Mesendoderm (in vitro differentiated cells): ENCODE measurements around the gene TOR4A.

Source experiments
- DNase-seq: peaks from one replicate; pipeline ENCODE4 v3.0.0; 2013
- H2AK5ac ChIP-seq: 2 replicates; pipeline ENCODE4 v1.6.1; 2013; ENCODE audit warnings: low read length, inconsistent platforms
- H2BK120ac ChIP-seq: 2 replicates; pipeline ENCODE4 v1.6.1; 2013; ENCODE audit warnings: low read depth, mild to moderate bottlenecking, low read length, moderate library complexity, mixed read lengths
- H2BK15ac ChIP-seq: replicated peaks from 2 replicates; pipeline ENCODE4 v1.6.1; 2013; ENCODE audit warnings: low read depth, mild to moderate bottlenecking, moderate library complexity
- H2BK5ac ChIP-seq: 2 replicates; pipeline ENCODE4 v1.6.1; 2013; ENCODE audit warnings: low read length, inconsistent platforms
- H3K18ac ChIP-seq: 2 replicates; pipeline ENCODE4 v1.6.1; 2013; ENCODE audit warnings: mild to moderate bottlenecking, low read length, mixed read lengths
- H3K23ac ChIP-seq: one replicate; pipeline ENCODE4 v1.6.1; 2013; ENCODE audit warnings: low read length
- H3K27ac ChIP-seq: 2 replicates; pipeline ENCODE4 v1.5.1; 2013; ENCODE audit warnings: low read depth, mild to moderate bottlenecking, inconsistent platforms, low read length, moderate library complexity
- H3K27me3 ChIP-seq: 2 replicates; pipeline ENCODE4 v1.6.1; 2013; ENCODE audit warnings: low read length, control low read depth, mild to moderate bottlenecking, inconsistent platforms; ENCODE audit not compliant: insufficient read depth, poor library complexity
- H3K36me3 ChIP-seq: 2 replicates; pipeline ENCODE4 v1.6.1; 2013; ENCODE audit warnings: low read length, inconsistent platforms; ENCODE audit not compliant: control insufficient read depth, insufficient read depth
- H3K4ac ChIP-seq: one replicate; pipeline ENCODE4 v1.6.1; 2013; ENCODE audit warnings: low read depth, mild to moderate bottlenecking, low read length, moderate library complexity
- H3K4me1 ChIP-seq: 2 replicates; pipeline ENCODE4 v1.6.1; 2013; ENCODE audit warnings: low read depth, low read length, inconsistent platforms; ENCODE audit not compliant: control insufficient read depth
- H3K4me2 ChIP-seq: 2 replicates; pipeline ENCODE4 v1.6.1; 2013; ENCODE audit warnings: low read length
- H3K4me3 ChIP-seq: 2 replicates; pipeline ENCODE4 v1.5.1; 2013; ENCODE audit warnings: mild to moderate bottlenecking, low read length
- H3K56ac ChIP-seq: one replicate; pipeline ENCODE4 v1.6.1; 2013; ENCODE audit warnings: low read length
- H3K79me1 ChIP-seq: 2 replicates; pipeline ENCODE4 v1.6.1; 2013; ENCODE audit warnings: low read length, inconsistent platforms
- H3K79me2 ChIP-seq: 2 replicates; pipeline ENCODE4 v1.6.1; 2013; ENCODE audit warnings: mild to moderate bottlenecking, low read length; ENCODE audit not compliant: control insufficient read depth, insufficient read depth
- H3K9ac ChIP-seq: 2 replicates; pipeline ENCODE4 v1.6.1; 2013; ENCODE audit warnings: low read length, inconsistent platforms
- H4K5ac ChIP-seq: one replicate; pipeline ENCODE4 v1.6.1; 2013; ENCODE audit warnings: low read length
- H4K8ac ChIP-seq: one replicate; pipeline ENCODE4 v1.6.1; 2013; ENCODE audit warnings: low read depth, mild to moderate bottlenecking, control low read depth, low read length, moderate library complexity
- WGBS: extraction: QIAGEN DNeasy Blood & Tissue Kit; methylation state at CpG from one replicate; pipeline ENCODE4 v1.1.7; 2013; ENCODE audit warnings: low lambda C conversion rate, missing lambda C conversion rate; ENCODE audit not compliant: insufficient coverage; ENCODE audit errors: extremely low coverage; 5-methylcytosine and 5-hydroxymethylcytosine counted together

TOR4A gene

DNA sequence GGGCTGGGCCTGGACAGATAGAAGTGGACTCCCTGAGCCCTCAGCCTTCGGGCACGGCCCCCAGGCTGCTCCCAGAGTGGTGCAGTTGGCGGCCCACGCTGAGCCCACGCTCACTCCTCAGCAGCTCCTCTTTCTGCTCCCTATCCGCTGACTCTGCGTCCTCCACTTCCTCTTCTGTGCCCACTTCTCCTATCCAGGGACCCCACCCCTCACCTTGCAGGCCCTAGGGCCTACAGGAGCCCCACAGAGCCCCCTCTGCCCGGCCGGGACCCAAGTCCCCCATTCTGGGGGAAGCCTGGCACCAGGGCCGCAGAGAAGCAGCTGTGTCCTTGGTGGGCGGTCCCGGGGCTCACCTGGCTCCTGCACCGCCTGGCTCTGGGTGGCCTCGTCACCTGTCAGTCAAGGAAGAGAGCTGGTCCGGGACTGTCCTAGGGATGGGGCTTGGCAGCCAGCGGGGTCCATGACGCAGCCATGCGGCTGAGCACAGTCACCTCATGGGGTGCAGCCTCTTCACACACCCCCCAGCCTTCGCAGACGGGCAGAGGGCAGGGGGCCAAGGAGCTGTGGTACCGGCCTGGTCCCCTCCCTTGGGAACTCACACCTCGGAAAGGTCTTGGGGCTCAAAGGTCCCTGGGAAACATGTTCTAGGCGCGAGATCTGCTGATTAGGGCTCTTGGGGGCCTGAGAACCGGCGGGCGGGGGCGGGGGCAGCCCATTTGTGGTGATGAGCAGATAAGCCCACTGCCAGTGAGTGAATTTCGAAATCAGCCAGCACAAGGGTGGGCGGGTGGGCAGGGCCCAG is 29.9 kb downstream of the TOR4A start:
- Histone ChIP-seq H3K4me2 (no peak overlapping the region), H2BK15ac (no peak overlapping the region), H3K79me1 (no peaks in the 10 kb centered on the region), H3K4me3 (no peak overlapping the region), H2BK120ac (no peak overlapping the region), H4K5ac (no peak overlapping the region), H3K4me1 (peaks cover 8% of the 10 kb centered on the region), H3K4ac (no peak overlapping the region), H3K18ac (no peak overlapping the region), H3K27me3 (no peaks in the 10 kb centered on the region), H3K9ac (no peak overlapping the region), H4K8ac (no peak overlapping the region), H2BK5ac (no peak overlapping the region), H3K36me3 (no peaks in the 10 kb centered on the region), H3K27ac (no peak overlapping the region), H3K23ac (no peak overlapping the region), H2AK5ac (no peak overlapping the region), H3K79me2 (no peaks in the 10 kb centered on the region), H3K56ac (no peak overlapping the region)
- no CpG with 5 or more reads among the region's 30 CpGs for WGBS
- DNase-seq: no peak

DNA sequence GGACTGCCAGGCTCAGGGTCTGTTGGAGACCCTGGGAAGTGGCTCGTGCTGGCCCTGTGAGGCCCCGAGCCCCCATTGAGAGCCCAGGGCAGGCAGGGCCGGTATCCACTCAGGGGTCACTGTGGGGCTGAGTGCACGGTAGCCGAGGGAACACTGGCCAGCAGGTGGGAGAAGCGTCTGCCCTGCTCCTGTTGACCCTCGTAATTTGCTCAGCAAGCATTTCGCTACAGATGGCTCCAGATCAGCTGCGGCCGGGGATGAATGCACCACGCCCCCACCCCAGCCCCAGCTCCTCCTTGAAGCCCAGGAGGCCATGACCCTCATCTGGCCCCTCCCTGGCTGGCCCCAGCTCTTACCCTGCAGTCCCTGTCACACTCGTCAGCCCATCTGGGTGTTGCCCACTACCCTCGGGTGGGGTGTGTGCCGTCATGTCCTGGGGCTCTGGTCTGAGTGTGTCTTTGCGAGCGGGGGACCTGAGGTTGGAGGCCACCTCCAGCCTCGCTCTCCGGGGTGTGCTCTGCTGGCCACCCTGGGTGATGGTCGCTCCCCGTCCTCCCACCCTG is 30.6 kb downstream of the TOR4A start:
- Histone ChIP-seq H2BK120ac (no peak overlapping the region), H2BK5ac (no peak overlapping the region), H2BK15ac (no peak overlapping the region), H3K4me3 (no peak overlapping the region), H3K36me3 (no peaks in the 10 kb centered on the region), H4K8ac (no peak overlapping the region), H3K27ac (no peak overlapping the region), H3K4me2 (no peak overlapping the region), H3K27me3 (no peaks in the 10 kb centered on the region), H3K79me1 (no peaks in the 10 kb centered on the region), H3K9ac (no peak overlapping the region), H2AK5ac (no peak overlapping the region), H3K56ac (no peak overlapping the region), H4K5ac (no peak overlapping the region), H3K18ac (no peak overlapping the region), H3K23ac (no peak overlapping the region), H3K4me1 (peaks cover 8% of the 10 kb centered on the region), H3K79me2 (no peaks in the 10 kb centered on the region), H3K4ac (no peak overlapping the region)
- no CpG with 5 or more reads among the region's 20 CpGs for WGBS
- DNase-seq: no peak

DNA sequence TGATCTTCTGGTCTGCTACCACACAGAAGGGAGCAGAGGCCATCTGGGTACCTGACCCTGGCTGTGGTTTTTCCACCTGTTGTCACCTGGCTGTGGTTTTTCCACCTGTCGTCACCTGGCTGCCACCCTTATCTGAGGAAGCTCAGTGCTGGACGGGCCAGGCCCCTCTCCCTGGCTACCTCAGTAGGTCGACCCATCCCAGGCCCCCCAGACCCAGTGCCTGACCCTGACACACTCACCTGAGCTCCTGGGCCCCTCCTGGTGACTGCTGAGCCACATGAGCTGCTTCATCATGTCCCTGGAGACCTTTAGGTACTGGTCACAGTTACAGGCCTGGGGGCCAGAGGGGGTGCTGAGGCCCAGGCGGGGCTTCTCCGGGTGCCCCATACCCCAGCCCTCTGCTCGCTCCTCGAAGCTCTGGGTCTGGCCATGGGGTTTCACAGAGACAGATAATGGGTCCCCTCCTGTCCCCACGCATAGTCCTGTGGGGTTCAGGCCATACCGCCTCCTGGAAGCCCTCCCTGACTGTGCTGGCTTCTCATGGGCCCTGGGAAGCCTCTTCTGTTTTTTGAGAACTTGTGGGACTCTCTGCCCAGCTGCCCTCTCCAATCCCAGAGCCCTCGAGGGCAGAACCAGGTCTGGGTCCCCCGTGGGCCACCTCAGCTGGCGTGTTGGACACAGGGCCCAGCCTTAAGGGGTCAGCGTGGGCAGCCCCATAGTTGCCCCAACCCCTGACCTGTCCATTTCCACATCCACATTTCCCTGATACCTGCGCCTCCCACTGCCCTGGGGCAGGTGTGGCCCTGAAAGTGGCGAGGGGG is 32.1 kb downstream of the TOR4A start:
- H4K8ac ChIP-seq: no peak overlapping the region
- H2BK120ac ChIP-seq: no peak overlapping the region
- H3K23ac ChIP-seq: no peak overlapping the region
- no peak overlapping the region for H2BK15ac ChIP-seq
- no peaks in the 10 kb centered on the region for H3K27me3 ChIP-seq
- H3K4me1 ChIP-seq: peaks cover 8% of the 10 kb centered on the region
- no peak overlapping the region for H3K4me3 ChIP-seq
- no peaks in the 10 kb centered on the region for H3K79me2 ChIP-seq
- no peak overlapping the region for H3K4ac ChIP-seq
- no peaks in the 10 kb centered on the region for H3K36me3 ChIP-seq
- H3K4me2 ChIP-seq: no peak overlapping the region
- no CpG with 5 or more reads among the region's 15 CpGs for WGBS
- no peak overlapping the region for H2BK5ac ChIP-seq
- no peaks in the 10 kb centered on the region for H3K79me1 ChIP-seq
- no peak overlapping the region for H4K5ac ChIP-seq
- H2AK5ac ChIP-seq: no peak overlapping the region
- no peak for DNase-seq
- H3K27ac ChIP-seq: no peak overlapping the region
- H3K9ac ChIP-seq: no peak overlapping the region
- H3K18ac ChIP-seq: no peak overlapping the region
- H3K56ac ChIP-seq: no peak overlapping the region

DNA sequence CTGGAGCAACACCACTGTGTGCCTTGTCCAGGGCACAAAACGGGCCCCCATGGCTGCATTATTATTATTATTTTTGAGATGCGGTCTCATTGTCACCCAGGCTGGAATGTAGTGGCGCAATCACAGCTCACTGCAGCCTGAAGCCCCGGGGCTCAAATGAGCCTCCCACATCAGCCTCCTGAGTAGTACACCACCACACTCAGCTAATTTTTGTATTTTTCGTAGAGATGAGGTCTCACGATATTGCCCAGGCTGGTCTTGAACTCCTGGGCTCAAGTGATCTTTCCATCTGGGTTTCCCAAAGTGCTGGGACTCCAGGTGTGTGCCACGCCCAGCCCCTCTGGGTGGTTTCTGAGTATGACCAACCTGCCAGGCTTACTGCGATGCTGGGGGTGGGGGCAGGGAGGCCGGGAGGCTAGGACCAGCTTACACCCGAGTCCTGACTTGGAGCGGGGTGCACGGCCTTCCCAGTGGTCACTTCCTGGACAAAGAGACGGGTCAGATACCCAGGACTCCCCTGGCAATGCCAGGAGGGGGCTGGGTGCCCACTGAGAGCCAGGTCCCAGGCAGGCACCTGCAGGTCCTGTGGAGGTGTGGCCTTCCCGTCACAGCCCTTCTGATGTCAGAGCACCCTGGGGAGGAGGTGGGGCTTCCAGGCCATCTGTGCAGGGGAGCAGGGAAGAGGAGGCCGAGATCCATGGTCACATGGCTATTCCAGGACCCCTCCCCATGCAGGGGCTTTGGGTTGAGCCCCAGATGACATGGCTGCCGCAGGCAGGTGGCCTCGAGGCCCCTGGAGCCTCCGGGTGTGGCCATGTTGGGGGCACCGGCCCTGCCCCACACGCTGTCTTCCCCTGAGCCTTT is 32.9 kb downstream of the TOR4A start:
- no peaks in the 10 kb centered on the region for H3K36me3 ChIP-seq
- DNase-seq: no peak
- H3K18ac ChIP-seq: no peak overlapping the region
- no peak overlapping the region for H3K27ac ChIP-seq
- H3K9ac ChIP-seq: no peak overlapping the region
- H3K4me2 ChIP-seq: no peak overlapping the region
- H3K4me1 ChIP-seq: peaks cover 5% of the 10 kb centered on the region
- H2BK15ac ChIP-seq: no peak overlapping the region
- H2AK5ac ChIP-seq: no peak overlapping the region
- no peak overlapping the region for H4K5ac ChIP-seq
- H3K4ac ChIP-seq: no peak overlapping the region
- H2BK120ac ChIP-seq: no peak overlapping the region
- H3K79me1 ChIP-seq: no peaks in the 10 kb centered on the region
- H4K8ac ChIP-seq: no peak overlapping the region
- H3K23ac ChIP-seq: no peak overlapping the region
- no peaks in the 10 kb centered on the region for H3K79me2 ChIP-seq
- H3K56ac ChIP-seq: no peak overlapping the region
- H3K4me3 ChIP-seq: no peak overlapping the region
- WGBS: no CpG with 5 or more reads among the region's 20 CpGs
- no peak overlapping the region for H2BK5ac ChIP-seq
- no peaks in the 10 kb centered on the region for H3K27me3 ChIP-seq

DNA sequence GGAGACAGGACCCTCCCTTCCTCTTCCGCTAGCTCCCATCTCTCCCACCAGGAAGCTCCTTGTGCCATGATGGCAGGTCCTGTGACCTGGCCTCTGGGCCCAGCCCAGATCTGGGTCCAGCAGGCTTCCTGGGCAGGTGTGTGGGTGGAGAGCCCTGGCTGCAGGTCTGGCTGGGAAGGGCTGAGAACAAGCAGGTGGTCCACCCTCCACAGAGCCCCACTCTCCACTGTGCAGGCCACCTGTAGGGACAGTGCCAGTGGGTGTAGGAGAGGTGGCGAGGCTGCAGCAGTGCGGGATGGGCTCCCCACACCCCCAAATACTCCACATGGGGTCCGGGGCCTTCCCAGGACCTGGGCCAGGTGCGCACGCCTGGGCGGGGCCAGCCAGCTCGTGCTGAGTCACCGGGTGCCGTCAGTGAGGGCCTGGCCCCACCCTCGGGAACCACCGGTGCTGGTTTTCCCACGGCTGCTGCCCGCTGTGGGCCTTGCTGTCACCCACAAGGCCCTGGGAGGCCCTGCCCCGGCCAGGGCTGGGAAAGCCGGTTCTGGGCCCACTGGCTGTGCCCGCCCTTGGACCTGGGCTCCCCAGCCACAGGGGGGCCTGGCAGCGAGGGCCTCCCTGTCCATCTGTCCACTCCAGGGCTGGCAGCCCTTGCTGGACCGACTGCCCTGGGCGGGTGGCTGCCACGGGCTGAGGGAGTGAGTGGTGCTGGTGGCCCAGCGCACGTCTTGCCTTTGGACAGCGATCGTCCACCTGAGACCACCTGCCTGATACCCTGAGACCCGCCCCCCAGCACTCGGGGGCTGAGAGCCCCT is 33.9 kb downstream of the TOR4A start:
- no peak overlapping the region for H2BK120ac ChIP-seq
- H3K79me1 ChIP-seq: no peaks in the 10 kb centered on the region
- no peak overlapping the region for H3K23ac ChIP-seq
- H3K56ac ChIP-seq: no peak overlapping the region
- H3K4me3 ChIP-seq: no peak overlapping the region
- H3K27ac ChIP-seq: no peak overlapping the region
- no peak overlapping the region for H2AK5ac ChIP-seq
- H3K79me2 ChIP-seq: no peaks in the 10 kb centered on the region
- no peaks in the 10 kb centered on the region for H3K4me1 ChIP-seq
- no peak overlapping the region for H3K18ac ChIP-seq
- no peak overlapping the region for H3K9ac ChIP-seq
- no peak overlapping the region for H4K5ac ChIP-seq
- no peak overlapping the region for H3K4ac ChIP-seq
- H3K36me3 ChIP-seq: no peaks in the 10 kb centered on the region
- no peaks in the 10 kb centered on the region for H3K27me3 ChIP-seq
- H4K8ac ChIP-seq: no peak overlapping the region
- no peak overlapping the region for H2BK5ac ChIP-seq
- H3K4me2 ChIP-seq: no peak overlapping the region
- no CpG with 5 or more reads among the region's 27 CpGs for WGBS
- no peak for DNase-seq
- H2BK15ac ChIP-seq: no peak overlapping the region
